ENCODE results near the gene GSTO2. TPM values are rescaled to one million over a fixed set of nuclear protein-coding genes. Genes with fewer than 3 reads are reported as not detected.

Gene GSTO2
- total RNA-seq, 1 experiment from 2014 or later: 0.06 TPM

DNA sequence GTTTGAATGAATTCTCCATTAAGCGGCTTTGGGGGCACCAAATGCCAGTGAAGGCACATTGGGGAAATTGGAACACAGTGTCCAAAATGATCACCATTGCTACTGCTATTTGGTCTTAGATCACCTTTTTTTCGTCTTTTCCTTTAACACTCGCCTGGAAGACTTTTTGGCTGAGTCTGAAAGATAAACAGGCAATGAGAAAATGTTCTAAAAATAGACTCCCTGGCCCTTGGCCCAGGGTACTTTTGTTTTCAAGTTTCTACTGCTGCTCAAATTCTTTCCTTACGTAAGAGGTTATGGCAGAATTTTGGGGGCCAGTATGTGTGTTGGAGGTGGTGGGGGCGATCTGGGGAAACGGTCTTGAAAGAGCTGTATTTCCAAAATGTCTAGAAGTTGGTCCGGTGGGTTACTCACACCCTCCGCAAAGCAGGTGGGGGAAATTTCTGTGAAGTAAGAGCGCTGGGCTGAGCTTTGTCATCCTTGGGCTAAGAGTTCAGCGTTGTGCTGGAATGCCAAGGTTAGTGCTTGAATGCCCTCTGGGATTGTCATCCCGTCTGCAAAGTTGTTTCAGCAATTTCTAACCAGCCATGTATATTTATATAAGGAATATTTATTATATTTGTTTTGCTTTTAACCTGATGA is 70.6 kb downstream of the GSTO2 start:
- peak; percentile 51 for DNase-seq (ENCODE audit: low read depth)

DNA sequence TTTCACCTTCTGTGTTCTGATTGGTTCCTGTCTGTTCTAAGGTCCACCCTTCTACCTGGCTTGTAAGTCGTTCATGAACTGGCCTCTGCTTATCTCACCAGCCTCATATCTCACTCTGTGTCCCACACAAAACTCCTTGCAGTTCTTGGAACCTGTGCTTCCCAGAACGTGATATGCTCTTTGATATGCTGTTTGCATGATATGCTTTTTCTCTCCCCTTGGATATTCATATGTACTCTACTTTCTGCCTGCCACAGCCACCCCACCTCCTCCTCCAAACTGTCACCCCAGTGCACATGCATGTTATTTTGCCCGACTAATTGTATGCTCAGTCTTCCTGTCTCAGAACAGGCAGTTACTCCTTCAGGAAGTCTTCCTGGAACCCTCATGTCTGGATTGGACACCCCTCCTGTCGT is 71.1 kb downstream of the GSTO2 start:
- no peak for DNase-seq (ENCODE audit: low read depth)

- DNase-seq (ENCODE audit: low read depth): no peak
Observed at GRCh38 chr10:104340641-104341040, 71.7 kb downstream of the GSTO2 start.

DNA sequence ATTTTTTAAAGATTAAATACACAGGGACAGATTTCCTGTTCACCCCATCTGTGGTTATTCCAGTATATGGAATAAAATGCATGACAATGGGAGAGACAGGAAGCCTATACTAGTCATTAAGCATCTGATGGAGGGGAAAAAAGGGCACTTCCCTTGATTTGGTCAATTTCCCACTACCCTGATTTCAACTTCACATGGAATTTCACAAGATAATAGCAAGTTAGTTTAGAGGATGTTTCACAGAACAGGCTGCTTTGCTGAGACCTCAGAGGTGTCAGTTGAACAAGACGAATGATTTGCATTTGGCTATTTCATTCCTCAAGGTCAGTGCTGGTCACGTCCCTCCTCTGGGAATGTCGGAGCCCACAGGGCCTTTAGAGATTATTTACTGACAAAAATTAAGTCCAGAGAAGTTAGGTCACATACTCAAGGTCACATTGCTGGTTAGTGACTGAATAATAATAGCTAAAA is 74.0 kb downstream of the GSTO2 start:
- DNase-seq (ENCODE audit: low read depth): no peak

GRCh38 chr10:104344219-104344618 is 75.2 kb downstream of the GSTO2 start:
- DNase-seq (ENCODE audit: low read depth): no peak

DNA sequence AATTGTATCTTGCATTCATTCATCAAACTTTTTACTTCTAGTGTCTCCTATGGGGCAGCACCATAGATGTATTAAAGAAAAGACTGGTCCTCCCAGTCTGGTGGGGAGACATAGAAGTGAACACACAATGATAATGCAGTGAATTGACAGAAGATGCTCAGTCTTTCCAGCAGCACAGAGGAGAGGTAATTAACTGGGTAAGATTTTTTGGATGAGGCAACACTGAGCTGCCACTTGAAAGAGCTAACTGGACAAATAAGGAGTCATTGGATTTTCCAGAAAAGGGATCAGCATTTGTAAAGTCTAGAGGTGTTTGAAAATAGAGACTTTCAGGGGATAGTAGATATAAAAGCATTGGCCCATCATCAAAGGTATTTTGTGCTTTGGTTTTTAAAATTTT is 76.5 kb downstream of the GSTO2 start:
- no peak for DNase-seq (ENCODE audit: low read depth)

GRCh38 chr10:104345941-104346340 is 77.0 kb downstream of the GSTO2 start:
- DNase-seq (ENCODE audit: low read depth): no peak

DNA sequence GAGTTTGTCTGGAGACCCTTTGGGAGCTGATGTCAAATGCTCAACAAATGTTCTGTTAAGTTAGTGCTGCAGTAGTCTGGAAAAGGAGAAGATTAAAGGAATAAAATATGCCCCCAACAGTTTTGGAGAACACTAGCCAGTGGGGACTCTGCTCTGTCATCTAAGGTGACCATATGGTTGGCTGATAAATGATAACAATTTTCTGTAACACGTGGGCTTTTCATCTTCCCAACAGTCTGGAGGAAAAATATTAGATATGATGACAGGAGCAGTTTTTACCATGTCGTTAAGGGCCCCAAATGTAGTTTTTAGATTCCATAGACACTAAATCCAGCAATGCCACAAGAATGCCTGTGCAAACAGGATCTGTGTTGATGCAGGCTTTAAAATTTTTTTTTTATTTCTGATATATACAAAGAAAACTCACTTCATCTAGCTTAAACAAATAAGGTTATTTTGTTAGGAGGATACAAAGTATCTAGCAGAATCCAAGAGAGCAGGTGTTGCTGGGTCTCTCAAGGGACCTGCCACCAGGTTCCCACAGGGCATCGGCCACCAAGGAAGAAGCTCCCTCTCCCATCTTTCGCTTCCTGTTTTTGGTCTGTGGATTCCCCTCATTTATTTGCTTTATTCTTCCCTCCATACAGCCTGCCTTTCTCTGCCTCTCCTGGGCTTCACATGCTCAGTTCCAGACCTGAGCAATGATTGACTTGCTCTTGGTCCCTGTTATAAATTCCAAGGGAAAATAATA is 78.5 kb downstream of the GSTO2 start:
- DNase-seq (ENCODE audit: low read depth): no peak

- DNase-seq (ENCODE audit: low read depth): no peak
Observed at GRCh38 chr10:104348601-104349000, 79.6 kb downstream of the GSTO2 start.

- no peak for DNase-seq (ENCODE audit: low read depth)
Observed at GRCh38 chr10:104349623-104350126, 80.7 kb downstream of the GSTO2 start.

- no peak for DNase-seq (ENCODE audit: low read depth)
Observed at GRCh38 chr10:104350127-104350635, 81.2 kb downstream of the GSTO2 start.

DNA sequence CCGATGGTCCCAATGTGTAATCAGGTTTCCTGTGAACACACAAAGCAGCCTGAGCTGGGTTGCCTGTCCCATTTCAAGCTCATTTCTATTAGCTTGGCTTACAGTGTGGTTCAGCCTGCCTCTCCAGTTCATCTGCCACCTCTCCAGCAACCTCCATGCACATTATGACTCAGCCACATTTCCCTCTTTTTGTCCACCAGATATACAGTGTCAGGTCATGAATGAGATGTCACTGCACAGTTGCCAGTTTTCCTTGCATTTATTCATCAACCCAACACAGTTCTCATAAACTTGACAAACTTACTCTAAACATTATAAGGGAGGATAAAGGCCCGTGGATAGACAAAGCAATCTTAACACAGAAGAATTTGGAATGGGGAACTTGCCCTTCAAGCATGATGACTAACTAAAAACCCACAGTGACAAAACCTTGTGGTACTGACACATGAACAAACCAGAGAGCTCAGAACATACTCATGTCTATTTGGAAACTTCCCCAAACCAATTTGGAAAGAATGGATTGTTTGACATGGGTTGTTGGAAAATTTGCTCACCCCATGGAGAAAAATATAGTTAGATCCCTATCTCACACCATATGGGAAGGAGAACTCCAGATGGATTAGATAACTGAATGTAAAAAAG is 82.2 kb downstream of the GSTO2 start:
- no peak for DNase-seq (ENCODE audit: low read depth)

DNA sequence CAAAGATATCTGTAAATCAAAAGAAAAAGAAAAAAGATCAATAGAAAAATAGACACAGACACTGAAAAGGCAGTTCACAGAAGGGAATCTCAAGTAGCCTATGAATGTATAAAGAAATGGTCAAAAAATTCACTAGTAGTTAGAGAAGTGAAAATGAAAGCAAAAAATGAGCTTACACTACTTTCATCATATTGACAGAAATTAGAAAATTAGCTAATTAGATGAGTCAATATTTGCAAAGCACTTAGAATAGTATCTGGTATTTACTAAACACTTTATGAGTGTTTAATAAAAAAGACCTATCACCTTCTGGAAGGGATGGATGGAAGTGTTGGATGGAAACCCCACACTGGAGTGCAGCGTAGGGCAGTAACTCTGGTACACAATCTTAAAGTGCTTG is 82.9 kb downstream of the GSTO2 start:
- no peak for DNase-seq (ENCODE audit: low read depth)

GRCh38 chr10:104353325-104354048 is 84.5 kb downstream of the GSTO2 start, which contains the start of gene CFAP58:
Gene CFAP58, plus strand, starts transcription at chr10:104353833. Its CDS starts 65 bp downstream, at chr10:104353898.
- peak; percentile 80 for DNase-seq (ENCODE audit: low read depth)

Other genes starting within 250 kb of the GSTO2 start
- 0.06 and 0.23 TPM in 2 replicates for gene COL17A1, start 183.3 kb upstream of the GSTO2 start, total RNA-seq (2014; rRNA removed; shearing (Covaris generic))
- 14.3 and 14.4 TPM in 2 replicates for gene SFR1, start 147.0 kb upstream of the GSTO2 start, total RNA-seq (2014; rRNA removed; shearing (Covaris generic))
- 0.24 and 0.69 TPM in 2 replicates for gene CFAP43, start 36.8 kb upstream of the GSTO2 start, total RNA-seq (2014; rRNA removed; shearing (Covaris generic))
- gene GSTO1, start 14.3 kb upstream of the GSTO2 start, total RNA-seq (2014; rRNA removed; shearing (Covaris generic)): 194 and 233 TPM in 2 replicates
- 3.2 and 3.3 TPM in 2 replicates for gene ITPRIP, start 69.3 kb downstream of the GSTO2 start, total RNA-seq (2014; rRNA removed; shearing (Covaris generic))
- 0.06 TPM in 2 replicates for gene CFAP58, start 84.6 kb downstream of the GSTO2 start, total RNA-seq (2014; rRNA removed; shearing (Covaris generic))